SU-DHL-6 (cell line): ENCODE results near the gene ZNF532.
"Not testable (repeated sequence)": the region's sequence is repeated elsewhere in the genome, so short reads cannot be mapped to it uniquely, and the experiment has no call there.

Experiments
- H2AFZ ChIP-seq: fragments of 200-600 bp; sonication (generic); 2 replicates; pipeline ENCODE4 v1.6.1; 2014; ENCODE audit warnings: low read depth, mild to moderate bottlenecking, moderate library complexity, mixed read lengths, antibody characterized with exemption, low read length; ENCODE audit not compliant: severe bottlenecking
- H3F3A ChIP-seq: fragments of 200-600 bp; shearing (Covaris generic); 2 replicates; pipeline ENCODE4 v1.6.0; 2016; ENCODE audit warnings: antibody characterized with exemption, mild to moderate bottlenecking; ENCODE audit not compliant: insufficient read depth
- H3K27ac ChIP-seq: fragments of 200-600 bp; sonication (generic); 2 replicates; pipeline ENCODE4 v1.5.1; 2016; ENCODE audit warnings: low read depth, mild to moderate bottlenecking, low read length, moderate library complexity, mixed read lengths
- H3K27me3 ChIP-seq: fragments of 200-600 bp; sonication (generic), shearing (Covaris generic); 2 replicates; pipeline ENCODE4 v1.6.0; 2014; ENCODE audit warnings: mild to moderate bottlenecking, low read length
- H3K36me3 ChIP-seq: fragments of 200-600 bp; sonication (generic); 2 replicates; pipeline ENCODE4 v1.6.1; 2014; ENCODE audit warnings: mild to moderate bottlenecking, low read length, mixed read lengths
- H3K4me2 ChIP-seq: fragments of 300-600, 200-600 bp; shearing (Covaris generic), sonication (generic); 2 replicates; pipeline ENCODE4 v1.6.0; 2014; ENCODE audit warnings: low read length, low read depth, mild to moderate bottlenecking; ENCODE audit not compliant: poor library complexity, severe bottlenecking
- H3K4me3 ChIP-seq: fragments of 200-600 bp; sonication (generic); 2 replicates; pipeline ENCODE4 v1.5.1; 2014; ENCODE audit warnings: antibody characterized with exemption, low read length, mild to moderate bottlenecking, mixed read lengths; ENCODE audit not compliant: insufficient read depth, poor library complexity, severe bottlenecking
- H3K79me2 ChIP-seq: fragments of 200-600 bp; sonication (generic); 2 replicates; pipeline ENCODE4 v1.6.1; 2014; ENCODE audit warnings: mild to moderate bottlenecking, low read length, moderate library complexity; ENCODE audit not compliant: insufficient read depth
- H3K9ac ChIP-seq: fragments of 200-600 bp; sonication (generic); 2 replicates; pipeline ENCODE4 v1.7.0; 2014; ENCODE audit warnings: mild to moderate bottlenecking, low read length
- H3K9me2 ChIP-seq: fragments of 200-600 bp; sonication (generic); replicated peaks from 2 replicates; pipeline ENCODE4 v1.6.1; 2014; ENCODE audit warnings: low read length; ENCODE audit not compliant: insufficient read depth
- H3K9me3 ChIP-seq: fragments of 200-600 bp; sonication (generic); 2 replicates; pipeline ENCODE4 v1.6.1; 2014; ENCODE audit warnings: low read length, mixed read lengths; ENCODE audit not compliant: insufficient read depth
- H4K20me1 ChIP-seq: fragments of 200-600 bp; sonication (generic); 2 replicates; pipeline ENCODE4 v1.6.1; 2014; ENCODE audit warnings: low read depth, mild to moderate bottlenecking, antibody characterized with exemption, low read length, moderate library complexity, mixed read lengths
- EZH2phosphoT487 ChIP-seq: fragments of 200-600 bp; sonication (generic), shearing (Covaris generic); conservative IDR thresholded peaks from 2 replicates; pipeline ENCODE4 v1.6.1; 2018; ENCODE audit warnings: mild to moderate bottlenecking, antibody characterized with exemption, low read length, moderate library complexity, mixed read lengths
- TF ChIP-seq, protein P1 (sequence below): fragments of 200-600 bp; sonication (generic); IDR thresholded peaks from one replicate; pipeline ENCODE4 v1.5.1; 2017; ENCODE audit warnings: antibody characterized with exemption, mild to moderate bottlenecking, low read length, moderate library complexity; ENCODE audit not compliant: insufficient read depth, poor library complexity, severe bottlenecking

ZNF532 gene

DNA sequence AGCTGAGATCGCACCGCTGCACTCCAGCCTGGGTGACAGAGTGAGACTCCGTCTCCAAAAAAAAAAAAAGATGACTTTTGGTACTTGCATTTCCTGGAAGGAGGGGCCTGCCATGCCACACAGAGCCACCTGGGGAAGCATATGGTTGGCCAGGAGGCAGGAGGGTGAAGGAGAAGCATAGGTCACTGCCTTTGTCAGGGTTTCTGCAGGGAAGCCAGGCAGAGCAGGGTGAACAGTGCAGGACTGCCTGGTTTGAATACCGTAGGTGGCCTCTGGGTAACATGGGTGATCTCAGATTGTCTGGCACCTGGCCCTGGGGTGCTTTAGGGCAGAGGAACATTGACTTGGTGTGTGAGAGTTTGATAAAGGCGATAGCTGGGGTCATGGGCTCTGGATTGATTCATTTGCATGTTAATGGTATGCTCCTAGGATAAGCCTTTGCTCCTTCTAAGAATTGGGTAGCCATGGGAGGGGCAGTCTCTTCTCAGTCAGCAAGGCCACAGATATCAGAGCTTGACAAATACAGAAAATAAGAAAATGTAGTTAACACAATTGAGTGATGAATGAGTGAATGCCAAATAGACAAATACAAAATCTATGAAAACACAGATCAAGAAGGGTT, 151.0 kb downstream of the ZNF532 start:
- no peak overlapping the region for H3K4me2 ChIP-seq
- no peaks in the 10 kb centered on the region; the same call in 1 of the 2 replicates for H3K9me3 ChIP-seq
- no peak for TF ChIP-seq EZH2phosphoT487
- TF ChIP-seq, protein P1, sequence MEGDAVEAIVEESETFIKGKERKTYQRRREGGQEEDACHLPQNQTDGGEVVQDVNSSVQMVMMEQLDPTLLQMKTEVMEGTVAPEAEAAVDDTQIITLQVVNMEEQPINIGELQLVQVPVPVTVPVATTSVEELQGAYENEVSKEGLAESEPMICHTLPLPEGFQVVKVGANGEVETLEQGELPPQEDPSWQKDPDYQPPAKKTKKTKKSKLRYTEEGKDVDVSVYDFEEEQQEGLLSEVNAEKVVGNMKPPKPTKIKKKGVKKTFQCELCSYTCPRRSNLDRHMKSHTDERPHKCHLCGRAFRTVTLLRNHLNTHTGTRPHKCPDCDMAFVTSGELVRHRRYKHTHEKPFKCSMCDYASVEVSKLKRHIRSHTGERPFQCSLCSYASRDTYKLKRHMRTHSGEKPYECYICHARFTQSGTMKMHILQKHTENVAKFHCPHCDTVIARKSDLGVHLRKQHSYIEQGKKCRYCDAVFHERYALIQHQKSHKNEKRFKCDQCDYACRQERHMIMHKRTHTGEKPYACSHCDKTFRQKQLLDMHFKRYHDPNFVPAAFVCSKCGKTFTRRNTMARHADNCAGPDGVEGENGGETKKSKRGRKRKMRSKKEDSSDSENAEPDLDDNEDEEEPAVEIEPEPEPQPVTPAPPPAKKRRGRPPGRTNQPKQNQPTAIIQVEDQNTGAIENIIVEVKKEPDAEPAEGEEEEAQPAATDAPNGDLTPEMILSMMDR, result no peak
- peaks cover 7% of the 10 kb centered on the region; the same call in 1 of the 2 replicates for H3F3A ChIP-seq
- no peaks in the 10 kb centered on the region for H3K9me2 ChIP-seq
- no peak overlapping the region for H3K27ac ChIP-seq
- H3K9ac ChIP-seq, result no peak overlapping the region
- H4K20me1 ChIP-seq, result no peaks in the 10 kb centered on the region
- 0 out of 2 replicates have a peak, but pooled peaks cover 4% of the 10 kb centered on the region for H3K36me3 ChIP-seq
- H3K4me3 ChIP-seq, result no peak overlapping the region
- H3K27me3 ChIP-seq, result no peaks in the 10 kb centered on the region
- H3K79me2 ChIP-seq, result no peaks in the 10 kb centered on the region
- H2AFZ ChIP-seq, result no peak overlapping the region

DNA sequence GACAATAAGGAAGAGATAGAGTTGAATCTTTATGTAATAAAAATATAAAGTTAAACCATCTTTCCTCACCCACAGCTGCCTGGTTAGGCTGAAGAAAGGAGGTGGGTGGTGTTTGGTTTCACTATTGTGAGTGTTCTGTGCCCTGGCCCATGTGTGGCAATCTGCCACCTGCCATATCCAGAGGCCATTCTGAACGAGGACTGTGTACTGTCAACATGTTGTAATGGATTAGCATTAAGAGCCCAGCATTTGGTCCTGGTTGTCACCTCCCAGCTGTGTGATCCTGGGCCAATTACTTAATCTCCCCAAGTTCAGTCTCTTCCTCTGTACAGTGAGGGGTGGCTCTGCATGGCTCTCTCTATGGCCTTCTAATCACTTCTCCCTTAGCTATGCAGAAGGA, 156.8 kb downstream of the ZNF532 start:
- Histone ChIP-seq H3K9me2 (no peaks in the 10 kb centered on the region), H3K27me3 (no peaks in the 10 kb centered on the region), H3K27ac (no peak overlapping the region), H4K20me1 (no peaks in the 10 kb centered on the region), H2AFZ (no peak overlapping the region), H3K4me2 (no peak overlapping the region), H3K79me2 (no peaks in the 10 kb centered on the region), H3F3A (no peaks in the 10 kb centered on the region), H3K4me3 (no peak overlapping the region), H3K9me3 (no peaks in the 10 kb centered on the region; the same call in 1 of the 2 replicates), H3K9ac (no peak overlapping the region), H3K36me3 (0 out of 2 replicates have a peak, but pooled peaks cover 4% of the 10 kb centered on the region)
- TF ChIP-seq EZH2phosphoT487, result no peak

DNA sequence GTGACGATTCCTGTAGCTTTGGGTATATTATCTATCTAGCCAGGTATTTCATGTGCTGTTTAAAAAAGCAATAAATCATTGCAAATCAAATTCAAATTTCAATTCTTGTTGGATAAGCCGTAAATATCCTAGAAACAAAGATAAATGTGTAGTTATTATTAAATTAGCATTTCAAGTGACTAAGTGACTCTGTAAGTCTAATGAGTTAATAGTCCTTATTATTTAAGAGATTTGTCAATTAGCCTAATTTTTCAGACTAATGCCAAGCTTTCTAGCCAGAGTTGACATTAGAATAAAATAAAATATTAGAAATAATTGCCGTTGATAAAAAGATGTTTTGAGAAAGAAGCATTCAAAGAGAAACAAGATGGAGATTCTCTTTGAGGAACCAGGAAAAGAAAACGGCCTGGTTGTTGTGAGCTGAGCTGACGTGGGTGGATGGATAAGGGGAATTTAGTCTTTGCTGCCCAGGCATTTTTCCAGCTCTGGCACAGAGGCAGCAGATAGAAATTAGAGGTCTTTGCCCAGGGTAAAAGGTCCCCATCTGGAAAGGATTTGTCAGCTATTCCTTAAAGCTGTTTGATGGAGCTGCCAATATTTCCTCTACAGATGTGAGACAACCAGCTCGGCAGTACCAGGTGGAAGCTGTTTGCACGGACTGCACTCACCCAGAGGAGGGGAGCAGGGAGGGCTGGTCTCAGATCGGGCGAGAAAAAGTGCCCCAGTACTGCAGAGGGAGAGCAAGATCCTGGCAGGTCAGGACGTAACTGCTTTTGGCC, 157.7 kb downstream of the ZNF532 start:
- Histone ChIP-seq H3K79me2 (no peaks in the 10 kb centered on the region), H3K27me3 (no peaks in the 10 kb centered on the region), H3K4me2 (no peak overlapping the region), H3K4me3 (no peak overlapping the region), H2AFZ (no peak overlapping the region), H3K9me2 (no peaks in the 10 kb centered on the region), H3K36me3 (no peaks in the 10 kb centered on the region), H3K27ac (no peak overlapping the region), H3F3A (no peaks in the 10 kb centered on the region), H3K9ac (no peak overlapping the region), H4K20me1 (no peaks in the 10 kb centered on the region), H3K9me3 (no peaks in the 10 kb centered on the region; the same call in 1 of the 2 replicates)
- TF ChIP-seq, protein P1, result no peak
- no peak for TF ChIP-seq EZH2phosphoT487

DNA sequence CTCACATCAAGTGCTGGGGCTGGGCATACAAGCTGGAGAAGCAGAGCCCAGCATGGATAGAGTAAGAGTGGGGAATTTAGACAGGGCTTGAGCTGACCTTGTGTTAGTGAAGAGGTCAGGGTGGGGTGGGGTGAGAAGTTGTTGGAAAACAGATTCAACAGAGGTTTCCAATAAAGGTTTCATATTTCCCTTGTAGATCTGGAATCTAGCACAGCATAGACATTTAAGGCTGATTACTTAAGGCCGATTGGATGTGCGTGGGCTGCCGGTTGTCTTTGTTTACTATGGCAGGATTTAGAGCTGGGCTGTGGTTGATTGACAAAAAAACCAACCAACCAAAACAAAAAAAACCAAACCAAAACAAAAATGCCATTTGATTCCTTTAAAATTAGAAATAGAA, 160.2 kb downstream of the ZNF532 start:
- H3K36me3 ChIP-seq, result no peaks in the 10 kb centered on the region
- H3K4me3 ChIP-seq, result no peak overlapping the region
- no peaks in the 10 kb centered on the region for H3K9me2 ChIP-seq
- H3K79me2 ChIP-seq, result no peaks in the 10 kb centered on the region
- H3K27me3 ChIP-seq, result no peaks in the 10 kb centered on the region
- no peaks in the 10 kb centered on the region for H3F3A ChIP-seq
- H3K4me2 ChIP-seq, result no peak overlapping the region
- H3K27ac ChIP-seq, result no peak overlapping the region
- TF ChIP-seq, protein P1, result no peak
- no peak for TF ChIP-seq EZH2phosphoT487
- H3K9me3 ChIP-seq, result no peaks in the 10 kb centered on the region
- no peak overlapping the region for H3K9ac ChIP-seq
- no peaks in the 10 kb centered on the region for H4K20me1 ChIP-seq
- H2AFZ ChIP-seq, result no peak overlapping the region

DNA sequence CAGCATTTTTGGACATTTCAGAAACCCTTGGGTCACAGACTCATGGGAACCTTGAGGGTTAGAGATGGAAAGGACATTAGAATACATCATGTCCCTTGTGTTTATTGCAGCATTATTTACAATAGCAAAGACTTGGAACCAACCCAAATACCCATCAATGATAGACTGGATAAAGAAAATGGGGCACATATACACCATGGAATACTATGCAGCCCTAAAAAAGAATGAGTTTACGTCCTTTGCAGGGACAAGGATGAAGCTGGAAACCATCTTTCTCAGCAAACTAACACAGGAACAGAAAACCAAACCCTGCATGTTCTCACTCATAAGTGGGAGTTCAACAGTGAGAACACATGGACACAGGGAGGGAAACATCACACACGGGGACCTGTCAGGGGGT, 160.9 kb downstream of the ZNF532 start:
- not testable (repeated sequence) for H2AFZ ChIP-seq, H3K27me3 ChIP-seq, H3K4me3 ChIP-seq, H3K27ac ChIP-seq, H3K36me3 ChIP-seq, H3K79me2 ChIP-seq, H3K4me2 ChIP-seq, H3K9me3 ChIP-seq, H3F3A ChIP-seq, H3K9me2 ChIP-seq, H4K20me1 ChIP-seq, H3K9ac ChIP-seq
